Raji (cell line): ENCODE measurements around the gene MRPL14.

Experiments
- POLR2A ChIP-seq: IDR thresholded peaks from 2 replicates; pipeline ENCODE4 v1.6.1; 2011; ENCODE audit warnings: low read depth, low read length, control low read depth; ENCODE audit not compliant: insufficient read depth

Gene MRPL14

GRCh38 chr6:44097782-44098317, 29.4 kb downstream of the MRPL14 start:
- no peak for TF ChIP-seq POLR2A

- TF ChIP-seq POLR2A: no peak
These were observed 30.6 kb downstream of the MRPL14 start for GRCh38 chr6:44096612-44097011.

DNA sequence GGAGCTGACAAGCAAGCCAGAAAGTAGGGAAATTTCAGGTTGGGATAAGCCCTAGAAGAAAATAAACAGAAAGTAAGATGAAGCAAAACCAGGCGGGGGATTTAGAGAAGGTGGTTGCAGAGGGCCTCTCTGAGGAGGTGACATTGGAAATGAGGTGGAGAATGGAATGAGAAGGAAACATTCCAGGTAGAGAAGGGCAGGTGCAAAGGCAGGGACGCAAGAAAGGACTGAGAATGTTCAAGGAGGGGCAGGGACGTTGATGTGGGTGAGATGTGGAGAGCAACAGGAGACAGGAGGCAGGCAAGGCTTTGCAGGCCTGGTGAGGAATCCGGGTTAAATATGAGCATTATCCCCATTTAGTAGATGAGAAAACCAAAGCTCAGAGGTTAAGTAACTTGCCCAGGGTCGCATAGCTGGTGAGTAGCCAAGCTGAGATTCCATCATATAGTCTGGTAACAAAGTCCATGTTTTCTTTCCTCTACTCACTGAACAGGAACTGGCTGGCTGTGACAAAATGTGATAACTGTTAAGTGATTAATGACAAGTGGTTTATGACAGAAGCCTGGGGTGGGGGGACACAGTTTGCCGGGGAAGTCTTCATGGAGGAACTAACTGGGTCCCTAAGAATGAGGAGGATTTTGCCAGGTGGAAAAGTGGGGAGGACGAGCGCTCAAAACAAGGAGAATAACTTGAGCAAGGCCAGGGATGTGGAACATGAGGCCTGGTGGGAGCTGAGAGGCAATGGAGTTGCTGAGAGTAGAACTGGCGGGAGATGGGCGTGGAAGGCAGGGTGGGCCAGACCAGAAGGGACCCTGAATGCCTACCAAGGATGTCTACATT, 32.6 kb downstream of the MRPL14 start:
- TF ChIP-seq POLR2A: no peak

GRCh38 chr6:44093750-44094402, 33.4 kb downstream of the MRPL14 start:
- no peak for TF ChIP-seq POLR2A

GRCh38 chr6:44093066-44093465, 34.2 kb downstream of the MRPL14 start:
- no peak for TF ChIP-seq POLR2A

- TF ChIP-seq POLR2A: no peak
These were observed 35.0 kb downstream of the MRPL14 start for GRCh38 chr6:44091981-44092884.

- no peak for TF ChIP-seq POLR2A
These were observed 36.8 kb downstream of the MRPL14 start for GRCh38 chr6:44090465-44090864.

- TF ChIP-seq POLR2A: no peak
These were observed 38.2 kb downstream of the MRPL14 start for GRCh38 chr6:44088827-44089590.

DNA sequence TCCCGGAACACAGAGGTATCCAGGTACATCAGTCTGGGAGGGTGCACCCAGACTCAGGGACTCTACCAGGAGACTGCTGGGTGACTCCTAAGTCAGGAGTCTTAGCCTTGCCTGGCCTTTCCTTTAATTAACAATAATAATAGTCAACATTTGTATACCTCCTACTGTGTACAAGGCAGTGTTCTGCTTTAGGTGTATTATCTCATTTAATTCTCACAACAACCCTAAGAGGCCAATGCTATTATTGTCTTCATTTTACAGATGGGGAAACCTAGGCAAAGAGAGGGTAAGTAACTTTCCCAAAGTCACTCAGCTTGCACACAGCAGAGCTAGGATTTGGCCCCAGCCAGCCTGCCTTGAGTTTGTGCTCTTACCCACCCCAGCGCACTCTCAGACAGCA, 39.6 kb downstream of the MRPL14 start:
- TF ChIP-seq POLR2A: no peak

- no peak for TF ChIP-seq POLR2A
These were observed 40.2 kb downstream of the MRPL14 start for GRCh38 chr6:44086931-44087574.

- TF ChIP-seq POLR2A: no peak
These were observed 42.0 kb downstream of the MRPL14 start for GRCh38 chr6:44085219-44085618.

GRCh38 chr6:44084231-44085014, 42.8 kb downstream of the MRPL14 start:
- TF ChIP-seq POLR2A: no peak

DNA sequence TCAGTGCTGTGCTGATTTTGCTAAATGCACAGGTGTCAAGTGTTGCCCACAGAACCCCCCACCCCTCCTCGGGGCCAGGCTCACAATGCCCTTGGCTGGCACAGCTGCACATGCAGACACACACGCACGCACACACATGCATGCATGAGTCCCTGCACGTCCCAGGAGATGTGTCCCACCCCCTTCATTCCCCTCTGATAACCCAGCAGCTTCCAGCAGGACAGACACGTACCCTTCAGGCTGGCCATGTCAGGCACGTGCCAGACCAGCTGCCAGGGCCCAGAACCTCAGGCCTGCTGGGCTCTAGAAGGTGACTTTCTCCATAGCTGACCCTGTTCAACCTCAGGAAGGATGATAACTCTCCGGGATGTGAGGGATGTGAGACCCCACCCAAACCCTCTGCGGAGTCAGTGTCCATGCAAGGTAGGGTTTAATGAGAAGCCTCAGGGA, 44.4 kb downstream of the MRPL14 start:
- TF ChIP-seq POLR2A: no peak
